Activated CD4-positive, alpha-beta T cell treated with anti-CD3 and anti-CD28 coated beads for 48 hours (primary cell): ENCODE results near the gene KLHL2.
"Not testable (repeated sequence)": the region's sequence is repeated elsewhere in the genome, so short reads cannot be mapped to it uniquely, and the experiment has no call there.

Experiments used
- DNase-seq: peaks from one replicate; pipeline ENCODE4 v3.0.0-alpha.2; 2020

The KLHL2 gene

GRCh38 chr4:165236852-165237251 lies 29.5 kb downstream of the KLHL2 start:
- DNase-seq, result not testable (repeated sequence)

GRCh38 chr4:165238041-165238640 lies 30.8 kb downstream of the KLHL2 start:
- DNase-seq, result not testable (repeated sequence)

DNA sequence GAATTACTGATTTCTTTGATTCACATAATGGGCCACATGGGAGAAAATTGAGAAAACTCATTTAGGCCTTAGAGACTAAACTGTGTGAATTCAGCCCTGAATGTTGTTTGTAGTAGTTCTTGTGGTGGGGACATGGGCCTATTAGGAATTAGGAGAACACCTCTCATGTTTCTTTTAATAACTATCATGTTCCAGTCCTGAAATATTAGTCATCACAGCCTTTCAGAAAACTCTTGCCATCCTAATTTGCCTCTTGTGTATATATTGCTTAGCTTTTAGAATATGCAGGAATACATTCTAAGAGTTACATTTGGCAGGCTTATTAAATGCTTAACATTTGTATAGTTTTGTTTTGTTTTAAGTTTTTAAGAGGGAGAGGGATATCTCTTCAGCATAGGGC lies 33.4 kb downstream of the KLHL2 start:
- DNase-seq, result not testable (repeated sequence)

DNA sequence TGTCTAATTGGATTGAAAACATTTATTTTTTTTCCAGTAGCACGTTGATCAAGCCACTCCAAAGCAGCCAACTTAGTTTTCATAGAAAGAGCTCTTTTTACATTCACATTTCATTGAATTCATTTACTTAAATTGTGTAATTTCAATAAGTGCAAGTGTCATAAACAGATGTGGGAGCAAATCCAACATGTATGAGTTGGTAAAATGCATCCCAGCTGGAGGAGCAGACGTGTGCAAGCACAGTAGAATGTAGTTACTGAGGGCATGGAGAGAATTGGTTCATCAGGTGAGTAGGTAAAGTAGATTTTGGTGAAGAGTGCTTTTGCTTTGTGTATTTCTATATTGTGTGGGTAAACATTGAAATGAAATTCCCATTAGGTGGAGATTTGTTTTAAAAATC lies 36.8 kb downstream of the KLHL2 start:
- not testable (repeated sequence) for DNase-seq

DNA sequence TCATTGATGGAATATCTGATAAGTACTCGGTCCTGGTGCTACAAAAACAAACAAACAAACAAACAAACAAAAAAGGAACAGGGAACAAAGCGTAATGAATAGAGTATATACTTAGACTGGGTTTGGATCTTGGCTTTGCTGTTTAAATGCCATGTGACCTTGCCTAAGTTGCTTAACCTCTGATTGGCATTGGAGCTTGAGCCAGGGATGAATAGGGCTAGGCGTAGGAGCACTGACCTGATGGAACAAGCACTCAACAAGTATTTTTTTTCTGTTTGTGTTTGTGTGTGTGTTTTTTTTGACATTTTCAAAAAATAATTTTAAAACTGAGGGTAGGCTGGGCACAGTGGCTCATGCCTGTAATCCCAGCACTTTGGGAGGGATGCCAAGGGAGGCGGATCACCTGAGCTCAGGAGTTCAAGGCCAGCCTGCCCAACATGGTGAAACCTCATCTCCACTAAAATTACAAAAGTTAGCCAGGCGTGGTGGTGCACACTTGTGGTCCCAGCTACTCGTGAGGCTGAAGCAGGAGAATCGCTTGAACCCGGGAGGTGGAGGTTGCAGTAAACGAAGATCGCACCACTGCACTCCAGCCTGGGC lies 37.3 kb downstream of the KLHL2 start:
- not testable (repeated sequence) for DNase-seq

DNA sequence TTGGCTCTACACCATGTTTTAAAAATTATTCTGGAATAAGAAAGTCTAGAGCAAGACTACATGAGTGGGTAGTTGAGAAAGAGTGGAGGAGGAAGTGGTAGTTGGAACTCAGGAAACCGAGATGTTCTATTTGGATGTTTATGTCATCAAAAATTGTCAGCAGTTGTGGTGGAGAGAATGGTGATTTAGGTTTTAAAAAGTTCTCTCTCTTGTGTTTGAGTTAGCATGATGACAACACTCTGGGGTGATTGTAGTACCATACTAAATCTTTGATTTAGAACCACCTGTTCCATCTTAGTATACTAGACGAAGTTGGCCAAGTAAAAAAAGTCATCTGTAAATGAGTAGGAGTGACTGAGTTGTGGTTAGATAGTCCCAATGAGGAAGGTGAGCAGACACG lies 40.7 kb downstream of the KLHL2 start:
- no peak for DNase-seq

GRCh38 chr4:165248904-165249303 lies 41.5 kb downstream of the KLHL2 start:
- DNase-seq, result peak; percentile 18

DNA sequence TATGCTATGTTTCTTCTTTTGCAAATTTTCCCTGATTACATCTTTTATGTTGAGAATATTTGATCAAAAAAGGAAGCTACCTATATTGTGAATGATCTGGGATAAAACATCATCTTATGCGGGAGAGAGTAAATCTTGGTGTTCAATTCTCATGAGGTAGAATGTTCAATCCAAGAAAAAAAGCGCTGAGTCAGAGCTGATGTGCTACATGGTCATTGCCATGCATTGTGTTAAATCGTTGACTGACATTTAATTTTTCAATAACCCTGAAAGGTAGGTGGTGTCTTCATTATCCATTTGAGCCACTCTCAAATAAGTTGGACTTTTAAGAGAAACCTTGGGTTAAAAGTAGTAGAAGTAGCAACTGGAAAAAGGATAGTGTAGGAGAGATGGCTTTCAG lies 47.4 kb downstream of the KLHL2 start:
- DNase-seq, result not testable (repeated sequence)

DNA sequence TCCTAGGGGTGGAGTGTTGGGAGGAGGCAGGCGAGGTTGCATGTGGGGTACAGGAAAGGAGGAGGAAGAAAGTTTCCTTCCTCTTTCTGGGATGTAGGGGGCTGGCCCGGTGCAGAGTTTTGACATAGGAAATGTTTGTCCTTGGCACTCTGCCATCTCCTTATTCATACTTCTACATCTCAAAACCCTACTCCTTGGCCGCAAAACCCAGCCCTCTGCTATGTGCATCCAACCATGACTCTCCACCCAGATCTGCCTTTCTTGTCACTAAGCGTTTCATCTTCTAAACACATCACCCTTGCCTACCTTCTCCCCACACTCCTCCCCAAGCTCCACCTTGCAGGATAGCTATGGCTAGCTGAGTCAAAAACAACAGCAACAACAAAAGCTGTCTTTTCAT lies 48.1 kb downstream of the KLHL2 start:
- DNase-seq, result peak; percentile 69

- not testable (repeated sequence) for DNase-seq
Observed at GRCh38 chr4:165256074-165256659, 48.8 kb downstream of the KLHL2 start.

DNA sequence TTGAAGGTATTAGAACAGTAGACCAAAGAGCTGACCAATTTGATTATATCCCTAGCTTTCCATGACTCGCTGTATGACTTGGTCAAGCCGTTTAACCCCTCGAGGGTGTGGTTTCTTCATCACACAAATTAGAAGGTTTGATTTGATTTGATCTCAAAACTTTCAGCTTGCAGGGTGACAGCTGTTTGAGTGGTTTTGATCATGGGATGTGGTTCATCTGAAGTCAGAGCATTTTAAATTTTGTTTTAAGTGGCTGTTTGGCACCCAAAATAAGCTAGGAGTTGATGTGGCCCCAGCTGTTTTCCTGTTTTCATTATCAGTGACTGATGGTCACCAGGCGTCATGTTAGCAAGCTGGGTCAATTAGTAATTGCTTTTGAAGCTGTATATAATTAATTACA lies 52.4 kb downstream of the KLHL2 start:
- not testable (repeated sequence) for DNase-seq

DNA sequence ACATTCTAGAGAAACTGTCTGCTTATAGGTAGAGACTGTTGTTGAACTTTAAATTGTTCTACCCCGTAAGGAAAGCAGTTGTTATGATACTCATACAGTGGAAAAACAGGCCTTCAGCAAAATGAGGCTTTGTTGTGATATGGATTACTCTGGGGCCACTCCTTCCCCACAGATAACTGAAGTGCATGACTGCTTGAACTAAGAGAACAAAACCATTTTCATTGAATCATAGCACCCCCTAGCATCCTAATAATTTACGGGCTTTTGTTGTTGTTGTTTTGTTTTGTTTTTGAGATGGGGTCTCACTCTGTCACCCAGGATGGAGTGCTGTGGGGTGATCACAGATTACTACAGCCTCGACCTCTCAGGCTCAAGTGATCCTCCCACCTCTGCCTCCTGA lies 54.9 kb downstream of the KLHL2 start:
- DNase-seq, result not testable (repeated sequence)

GRCh38 chr4:165263466-165263865 lies 56.1 kb downstream of the KLHL2 start:
- not testable (repeated sequence) for DNase-seq

DNA sequence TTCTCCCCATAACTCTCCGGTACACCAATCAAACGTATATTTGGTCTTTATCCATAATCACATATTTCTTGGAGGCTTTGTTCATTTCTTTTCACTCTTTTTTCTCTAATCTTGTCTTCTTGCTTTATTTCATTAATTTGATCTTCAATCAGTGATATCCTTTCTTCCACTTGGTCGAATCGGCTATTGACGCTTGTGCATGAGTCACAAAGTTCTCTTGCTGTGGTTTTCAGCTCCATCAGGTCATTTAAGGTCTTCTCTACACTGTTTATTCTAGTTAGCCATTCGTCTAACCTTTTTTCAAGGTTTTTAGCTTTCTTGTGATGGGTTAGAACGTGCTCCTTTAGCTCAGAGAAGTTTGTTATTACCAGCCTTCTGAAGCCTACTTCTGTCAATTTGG lies 62.6 kb downstream of the KLHL2 start:
- not testable (repeated sequence) for DNase-seq

- not testable (repeated sequence) for DNase-seq
Observed at GRCh38 chr4:165273443-165273842, 66.1 kb downstream of the KLHL2 start.

DNA sequence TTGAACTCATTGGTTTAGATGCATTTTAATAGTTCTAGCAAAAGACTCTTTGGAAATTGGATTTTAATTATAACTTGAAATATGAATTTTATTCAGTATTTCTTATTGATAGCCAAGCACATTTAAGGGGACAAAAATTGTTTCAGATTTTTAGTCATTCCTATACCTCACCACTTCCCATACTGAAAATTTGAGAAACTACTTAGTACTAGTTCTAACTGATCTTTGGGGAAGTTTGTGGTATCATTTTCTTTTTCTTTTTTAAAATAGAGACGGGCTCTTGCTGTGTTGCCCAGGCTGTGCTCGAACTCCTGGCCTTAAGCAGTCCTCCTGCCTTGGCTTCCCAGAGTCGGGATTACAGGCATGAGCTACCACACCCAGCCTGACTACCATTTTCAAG lies 68.0 kb downstream of the KLHL2 start:
- DNase-seq, result not testable (repeated sequence)

DNA sequence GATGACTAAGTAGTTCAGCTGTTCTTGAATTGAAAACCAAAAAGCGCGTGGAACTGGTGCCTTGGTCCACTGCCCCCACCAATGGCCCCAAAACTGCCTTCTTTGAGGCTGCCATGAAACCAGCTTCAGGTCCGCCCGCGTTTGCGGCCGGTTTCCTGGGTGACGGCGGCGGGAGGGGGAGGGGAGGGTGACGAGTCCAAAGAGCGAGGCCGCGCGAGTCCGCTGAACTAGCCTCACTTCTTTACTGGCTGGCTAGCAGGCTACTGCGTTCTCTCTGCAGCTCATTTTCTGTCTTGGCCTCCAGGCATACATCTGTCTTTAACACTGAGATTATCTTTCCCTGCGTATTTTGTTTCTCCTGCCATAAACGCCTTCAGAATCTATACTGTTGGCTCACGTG lies 72.2 kb downstream of the KLHL2 start:
- not testable (repeated sequence) for DNase-seq

GRCh38 chr4:165284697-165285096 lies 77.3 kb downstream of the KLHL2 start:
- DNase-seq, result not testable (repeated sequence)

- not testable (repeated sequence) for DNase-seq
Observed at GRCh38 chr4:165286619-165287340, 79.4 kb downstream of the KLHL2 start.

DNA sequence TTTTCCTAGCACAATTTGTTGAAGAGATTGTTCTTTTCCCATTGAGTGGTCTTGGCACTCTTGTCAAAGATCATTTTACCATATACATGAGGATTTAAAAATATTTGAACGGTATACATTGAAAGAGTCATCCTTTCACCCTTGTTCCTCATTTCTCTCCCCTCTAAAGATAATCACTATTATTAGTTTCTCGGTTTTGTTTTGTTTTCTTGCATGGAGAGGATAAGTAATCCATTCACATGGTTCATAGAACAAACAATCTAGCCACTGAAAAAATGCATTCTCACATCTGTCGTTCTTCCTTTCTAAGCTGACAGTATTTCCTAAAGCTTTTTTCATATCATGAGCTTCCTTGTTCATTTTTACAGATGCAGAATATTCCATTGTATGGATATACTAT lies 80.9 kb downstream of the KLHL2 start:
- DNase-seq, result no peak

GRCh38 chr4:165288639-165289422 lies 81.5 kb downstream of the KLHL2 start:
- no peak for DNase-seq

GRCh38 chr4:165289423-165289785 lies 82.0 kb downstream of the KLHL2 start:
- DNase-seq, result no peak

DNA sequence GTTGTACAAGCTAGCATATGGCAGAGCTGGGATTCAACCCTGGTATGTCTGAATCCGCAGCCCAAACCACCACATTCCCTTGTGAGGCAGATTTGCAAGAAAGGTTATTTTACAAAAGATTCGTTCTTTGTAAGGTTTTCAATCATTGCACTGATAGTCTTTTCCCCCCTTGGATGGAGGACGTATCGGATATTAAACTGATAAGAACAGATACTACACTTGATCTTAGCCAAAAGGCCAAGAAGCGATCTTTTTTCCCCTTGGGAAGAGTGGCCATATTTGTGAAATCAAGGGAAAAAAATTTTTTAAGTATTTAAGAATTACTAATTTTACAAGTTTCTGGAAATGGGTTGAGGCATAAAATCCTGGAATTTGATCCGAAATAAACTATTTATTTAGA lies 85.7 kb downstream of the KLHL2 start:
- no peak for DNase-seq
